Smooth muscle cell (in vitro differentiated cells): Measurements from ENCODE around the gene KRTAP9-3. TPM values are rescaled to one million over a fixed set of nuclear protein-coding genes. Genes with fewer than 3 reads are reported as not detected.
"Not testable (repeated sequence)": the region's sequence is repeated elsewhere in the genome, so short reads cannot be mapped to it uniquely, and the experiment has no call there.

Source experiments
- DNase-seq: peaks from one replicate; lab custom pipeline; 2025; ENCODE audit not compliant: unreplicated experiment; lab: John Stamatoyannopoulos, UW
- H2AFZ ChIP-seq: fragments of 200-600 bp; sonication (generic); 2 replicates; pipeline ENCODE4 v1.6.0; 2016; ENCODE audit warnings: antibody characterized with exemption, low read depth, mild to moderate bottlenecking
- H3F3A ChIP-seq: fragments of 200-600 bp; sonication (generic); 2 replicates; pipeline ENCODE4 v1.6.0; 2017; ENCODE audit warnings: antibody characterized with exemption, low read depth
- H3K27ac ChIP-seq: fragments of 200-600 bp; sonication (generic); 2 replicates; pipeline ENCODE4 v1.5.1; 2016; ENCODE audit warnings: low read depth, mild to moderate bottlenecking
- H3K27me3 ChIP-seq: fragments of 200-600 bp; sonication (generic); 2 replicates; pipeline ENCODE4 v1.6.1; 2016; ENCODE audit warnings: low read depth, mild to moderate bottlenecking
- H3K36me3 ChIP-seq: fragments of 200-600 bp; sonication (generic); 2 replicates; pipeline ENCODE4 v1.5.1; 2016; ENCODE audit warnings: low read depth
- H3K4me1 ChIP-seq: fragments of 200-600 bp; sonication (generic); 2 replicates; pipeline ENCODE4 v1.5.1; 2016; ENCODE audit warnings: low read depth
- H3K4me2 ChIP-seq: fragments of 200-600 bp; sonication (generic); 2 replicates; pipeline ENCODE4 v1.6.0; 2016; ENCODE audit warnings: mild to moderate bottlenecking
- H3K4me3 ChIP-seq: fragments of 200-600 bp; sonication (generic); 2 replicates; pipeline ENCODE4 v1.5.1; 2016; ENCODE audit warnings: mild to moderate bottlenecking
- H3K79me2 ChIP-seq: fragments of 200-600 bp; sonication (generic); 2 replicates; pipeline ENCODE4 v1.6.0; 2016; ENCODE audit warnings: low read depth, mild to moderate bottlenecking
- H3K9ac ChIP-seq: fragments of 200-600 bp; sonication (generic); 2 replicates; pipeline ENCODE4 v1.6.0; 2016; ENCODE audit warnings: low read depth
- H3K9me3 ChIP-seq: fragments of 200-600 bp; sonication (generic); replicated peaks from 2 replicates; pipeline ENCODE4 v1.5.1; 2016; ENCODE audit warnings: low read depth
- H4K20me1 ChIP-seq: fragments of 200-600 bp; sonication (generic); 2 replicates; pipeline ENCODE4 v1.6.0; 2016; ENCODE audit warnings: low read depth
- WGBS: methylation state at CpG from one replicate; pipeline ENCODE4 v1.1.7; 2016; ENCODE audit warnings: low lambda C conversion rate; 5-methylcytosine and 5-hydroxymethylcytosine counted together
- polyA plus RNA-seq: library from polyadenylated mRNA; unstranded; fragments of >200 nt; fragmentation: Nextera tagmentation; extraction: Ambion mirVana; gene quantifications from 2 replicates; pipeline ENCODE4 v1.2.1, GENCODE V29; 2016
- total RNA-seq: library from RNA; depleted of rRNA; stranded (reverse); fragments of >200 nt; gene quantifications from 2 replicates; pipeline ENCODE4 v1.2.3, GENCODE V29; 2014
- TF ChIP-seq, protein P1 (sequence below): fragments of 200-600 bp; sonication (generic); IDR thresholded peaks from 2 replicates; pipeline ENCODE4 v1.5.1; 2017; ENCODE audit warnings: borderline replicate concordance, mild to moderate bottlenecking, antibody characterized with exemption; ENCODE audit not compliant: insufficient read depth, poor library complexity, severe bottlenecking

KRTAP9-3 gene
- total and polyA plus RNA-seq, 2 experiments from 2014 or later, result not detected

DNA sequence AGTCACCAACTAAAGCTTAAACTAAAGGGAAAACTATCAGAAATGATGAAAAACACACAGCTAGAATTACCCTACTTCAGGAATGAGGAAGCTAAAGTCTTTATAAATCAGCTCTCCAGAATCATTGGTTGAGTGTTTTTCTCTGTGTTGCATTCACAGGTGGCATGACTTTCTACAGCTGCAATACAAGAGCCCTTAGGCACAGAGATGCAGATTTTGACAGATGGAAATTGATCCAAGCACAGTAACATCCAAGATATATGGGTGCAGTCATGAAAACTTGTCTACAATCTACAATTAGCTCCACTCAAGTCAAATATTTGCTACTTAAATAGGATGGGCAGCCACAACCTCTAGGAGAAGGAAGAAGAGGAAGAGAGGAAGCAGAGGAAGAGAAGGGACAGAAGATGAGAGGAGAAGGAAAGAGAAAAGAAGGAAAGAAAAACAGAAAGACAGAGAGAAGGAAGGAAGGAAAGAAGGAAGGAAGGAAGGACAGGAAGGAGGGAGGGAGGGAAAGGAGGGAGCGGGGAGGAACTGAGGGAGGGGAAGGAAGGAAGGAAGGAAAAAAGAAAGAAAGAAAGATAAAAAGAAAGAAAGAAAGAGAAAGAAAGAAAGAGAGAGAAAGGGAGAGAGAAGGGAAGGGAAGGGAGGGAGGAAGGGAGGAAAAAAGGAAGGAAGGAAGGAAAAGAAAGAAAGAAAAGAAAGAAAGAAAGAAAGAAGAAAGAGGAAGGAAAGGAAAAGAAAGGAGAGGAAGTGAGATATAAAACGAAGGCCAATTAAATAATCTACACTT is 14.9 kb downstream of the KRTAP9-3 start:
- not testable (repeated sequence) for H3K9me3 ChIP-seq, H2AFZ ChIP-seq, H3K27ac ChIP-seq, H3K79me2 ChIP-seq, H3K4me2 ChIP-seq, H3K4me1 ChIP-seq, H3F3A ChIP-seq, H3K9ac ChIP-seq, DNase-seq, H4K20me1 ChIP-seq, H3K4me3 ChIP-seq, H3K36me3 ChIP-seq
- H3K27me3 ChIP-seq, result peaks cover 27% of the 10 kb centered on the region
- WGBS, result 22% methylated on average over 2 of the region's 2 CpGs

DNA sequence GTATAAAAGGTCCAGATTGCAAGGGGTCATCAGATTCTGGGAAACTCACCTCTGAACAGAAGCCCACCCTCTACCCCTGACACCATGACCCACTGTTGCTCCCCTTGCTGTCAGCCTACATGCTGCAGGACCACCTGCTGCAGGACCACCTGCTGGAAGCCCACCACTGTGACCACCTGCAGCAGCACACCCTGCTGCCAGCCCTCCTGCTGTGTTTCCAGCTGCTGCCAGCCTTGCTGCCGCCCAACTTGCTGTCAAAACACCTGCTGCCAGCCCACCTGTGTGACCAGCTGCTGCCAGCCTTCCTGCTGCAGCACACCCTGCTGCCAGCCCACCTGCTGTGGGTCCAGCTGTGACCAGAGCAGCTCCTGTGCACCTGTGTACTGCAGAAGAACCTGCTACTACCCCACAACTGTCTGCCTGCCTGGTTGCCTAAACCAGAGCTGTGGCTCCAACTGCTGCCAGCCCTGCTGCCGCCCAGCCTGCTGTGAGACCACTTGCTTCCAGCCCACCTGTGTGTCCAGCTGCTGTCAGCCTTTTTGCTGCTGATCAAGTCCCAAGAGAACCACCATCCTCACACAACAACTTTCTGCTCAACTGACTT is 17.5 kb downstream of the KRTAP9-3 start, which contains the start of gene KRTAP9-4:
Gene KRTAP9-4 (plus strand): TSS at position 51 of the 604 bp plus-strand sequence. CDS start 34 bp downstream, at position 85.
- not testable (repeated sequence) for H3K9ac ChIP-seq, H2AFZ ChIP-seq, H3F3A ChIP-seq, H3K4me1 ChIP-seq, H3K27ac ChIP-seq, DNase-seq, H3K4me3 ChIP-seq, H3K4me2 ChIP-seq, H3K79me2 ChIP-seq, H3K9me3 ChIP-seq, H4K20me1 ChIP-seq, H3K36me3 ChIP-seq
- H3K27me3 ChIP-seq, result peaks cover 45% of the 10 kb centered on the region
- 92% methylated on average over 2 of the region's 2 CpGs for WGBS

GRCh38 chr17:41251261-41251660 is 19.0 kb downstream of the KRTAP9-3 start:
- Histone ChIP-seq H3K9ac (no peak overlapping the region), H4K20me1 (no peaks in the 10 kb centered on the region), H3K4me1 (no peaks in the 10 kb centered on the region), H3K9me3 (no peaks in the 10 kb centered on the region), H3K4me3 (no peak overlapping the region), H3K4me2 (no peak overlapping the region), H3K27ac (no peak overlapping the region), H3K27me3 (peaks cover 55% of the 10 kb centered on the region), H3K79me2 (no peaks in the 10 kb centered on the region), H2AFZ (no peak overlapping the region), H3K36me3 (no peaks in the 10 kb centered on the region), H3F3A (no peaks in the 10 kb centered on the region)
- WGBS, result 85% methylated on average over 1 of the region's 1 CpG
- TF ChIP-seq, protein P1, sequence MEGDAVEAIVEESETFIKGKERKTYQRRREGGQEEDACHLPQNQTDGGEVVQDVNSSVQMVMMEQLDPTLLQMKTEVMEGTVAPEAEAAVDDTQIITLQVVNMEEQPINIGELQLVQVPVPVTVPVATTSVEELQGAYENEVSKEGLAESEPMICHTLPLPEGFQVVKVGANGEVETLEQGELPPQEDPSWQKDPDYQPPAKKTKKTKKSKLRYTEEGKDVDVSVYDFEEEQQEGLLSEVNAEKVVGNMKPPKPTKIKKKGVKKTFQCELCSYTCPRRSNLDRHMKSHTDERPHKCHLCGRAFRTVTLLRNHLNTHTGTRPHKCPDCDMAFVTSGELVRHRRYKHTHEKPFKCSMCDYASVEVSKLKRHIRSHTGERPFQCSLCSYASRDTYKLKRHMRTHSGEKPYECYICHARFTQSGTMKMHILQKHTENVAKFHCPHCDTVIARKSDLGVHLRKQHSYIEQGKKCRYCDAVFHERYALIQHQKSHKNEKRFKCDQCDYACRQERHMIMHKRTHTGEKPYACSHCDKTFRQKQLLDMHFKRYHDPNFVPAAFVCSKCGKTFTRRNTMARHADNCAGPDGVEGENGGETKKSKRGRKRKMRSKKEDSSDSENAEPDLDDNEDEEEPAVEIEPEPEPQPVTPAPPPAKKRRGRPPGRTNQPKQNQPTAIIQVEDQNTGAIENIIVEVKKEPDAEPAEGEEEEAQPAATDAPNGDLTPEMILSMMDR, result no peak
- no peak for DNase-seq

GRCh38 chr17:41254861-41255260 is 22.6 kb downstream of the KRTAP9-3 start:
- WGBS, result 0% methylated on average over 1 of the region's 1 CpG
- Histone ChIP-seq H3K9me3 (no peaks in the 10 kb centered on the region), H3K79me2 (no peaks in the 10 kb centered on the region), H3F3A (no peaks in the 10 kb centered on the region), H3K36me3 (no peaks in the 10 kb centered on the region), H4K20me1 (no peaks in the 10 kb centered on the region), H3K27ac (no peak overlapping the region), H3K27me3 (peaks cover 65% of the 10 kb centered on the region), H3K4me3 (no peak overlapping the region), H2AFZ (no peak overlapping the region), H3K4me2 (no peak overlapping the region), H3K9ac (no peak overlapping the region), H3K4me1 (no peaks in the 10 kb centered on the region)
- no peak for DNase-seq
- TF ChIP-seq, protein P1, result no peak

GRCh38 chr17:41255381-41256290 is 23.4 kb downstream of the KRTAP9-3 start, which contains the start of gene KRTAP9-9:
Gene KRTAP9-9, plus strand, starts transcription at chr17:41255384.
- H4K20me1 ChIP-seq, H3K4me1 ChIP-seq, H3K36me3 ChIP-seq, H3K4me3 ChIP-seq, H3K27ac ChIP-seq, H3K9me3 ChIP-seq, H3K79me2 ChIP-seq, H3F3A ChIP-seq, H2AFZ ChIP-seq, H3K4me2 ChIP-seq, DNase-seq, H3K9ac ChIP-seq: not testable (repeated sequence)
- peaks cover 60% of the 10 kb centered on the region for H3K27me3 ChIP-seq
- WGBS, result 85% methylated on average over 5 of the region's 5 CpGs
